Stimulated activated CD8-positive, alpha-beta memory T cell treated with anti-CD3 and anti-CD28 coated beads, Interleukin-7, amount 100 ng/mL, for 4 hours (primary cell): ENCODE data around the gene ZFAND5.

Experiments used
- DNase-seq, 2 donors: peaks; one replicate each; pipeline ENCODE4 v3.0.0-alpha.2; 2020; ENCODE audit warnings: low read depth in 2 of 2

The ZFAND5 gene, protein sequence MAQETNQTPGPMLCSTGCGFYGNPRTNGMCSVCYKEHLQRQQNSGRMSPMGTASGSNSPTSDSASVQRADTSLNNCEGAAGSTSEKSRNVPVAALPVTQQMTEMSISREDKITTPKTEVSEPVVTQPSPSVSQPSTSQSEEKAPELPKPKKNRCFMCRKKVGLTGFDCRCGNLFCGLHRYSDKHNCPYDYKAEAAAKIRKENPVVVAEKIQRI

DNA sequence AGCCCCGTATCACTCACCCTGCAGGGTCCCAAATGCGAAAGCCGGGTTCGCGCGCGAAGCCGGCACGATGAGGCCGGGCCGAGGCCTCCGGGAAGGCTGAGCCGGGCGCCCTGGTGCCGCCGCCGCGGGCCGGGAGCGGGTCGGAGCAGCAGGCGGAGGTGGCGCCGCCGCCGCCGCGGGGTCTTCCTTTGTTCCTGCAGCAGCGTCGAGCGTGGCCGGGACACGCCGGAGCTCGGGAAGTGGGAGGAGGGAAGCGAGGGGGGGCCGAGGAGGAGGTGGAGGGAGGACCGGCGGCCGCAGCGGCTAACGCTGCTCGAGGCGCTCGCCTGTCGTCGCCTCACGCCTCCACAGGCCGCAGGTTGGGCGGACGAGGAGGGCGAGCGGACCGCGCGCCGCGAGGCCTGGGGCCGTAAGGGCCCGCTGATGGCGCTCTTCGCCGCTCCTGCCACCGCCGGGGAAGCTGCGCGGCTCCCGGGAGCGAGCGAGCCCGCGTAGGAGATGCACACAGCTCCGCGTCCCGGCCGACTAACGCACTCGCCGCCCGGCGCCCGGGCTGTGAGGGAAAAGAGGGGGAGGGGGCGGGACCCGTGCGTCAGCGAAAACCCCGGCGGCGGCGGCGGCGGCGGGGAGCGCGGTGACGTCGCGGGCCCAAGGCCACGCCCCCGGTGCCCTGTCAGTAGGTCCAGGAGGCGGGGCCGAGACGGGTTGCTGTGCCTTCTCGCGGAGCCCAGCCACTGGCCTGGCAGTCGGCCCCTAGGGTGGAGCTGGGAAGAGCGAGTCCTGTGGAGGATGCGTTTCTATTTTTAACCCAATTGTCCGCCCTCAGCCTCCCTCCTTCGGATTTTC lies at the start of gene ZFAND5:
TSS of gene ZFAND5 (minus strand) at position 530 of the 846 bp plus-strand sequence. CDS start 4,430 bp downstream, outside the sequence.
- peak; percentile 82 to 94 for DNase-seq

DNA sequence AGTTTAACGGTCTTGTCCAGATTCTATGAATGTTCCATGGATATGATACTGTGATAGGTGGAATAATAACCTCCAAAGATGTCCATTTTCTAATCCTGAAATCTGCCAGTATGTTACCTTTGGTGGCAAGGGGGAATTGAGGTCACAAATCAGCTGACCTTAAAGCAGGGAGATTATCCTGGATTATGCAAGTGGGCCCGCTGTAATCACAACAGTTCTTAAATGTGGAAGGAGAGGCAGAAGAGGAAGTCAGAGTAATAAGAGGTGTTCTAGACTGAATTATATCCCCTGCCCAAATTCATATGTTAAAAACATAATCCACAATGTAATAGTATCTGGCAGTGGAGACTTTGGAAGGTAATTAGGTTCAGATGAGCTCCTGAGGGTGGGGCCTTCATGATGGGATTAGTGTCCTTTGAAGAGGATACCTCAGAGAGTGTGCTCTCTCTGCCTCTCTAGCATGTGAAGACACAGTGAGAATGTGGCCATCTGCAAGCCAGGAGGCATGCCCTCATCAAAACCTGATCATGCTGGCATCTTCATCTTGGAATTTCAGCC lies 47.6 kb upstream of the ZFAND5 start:
- no peak for DNase-seq

DNA sequence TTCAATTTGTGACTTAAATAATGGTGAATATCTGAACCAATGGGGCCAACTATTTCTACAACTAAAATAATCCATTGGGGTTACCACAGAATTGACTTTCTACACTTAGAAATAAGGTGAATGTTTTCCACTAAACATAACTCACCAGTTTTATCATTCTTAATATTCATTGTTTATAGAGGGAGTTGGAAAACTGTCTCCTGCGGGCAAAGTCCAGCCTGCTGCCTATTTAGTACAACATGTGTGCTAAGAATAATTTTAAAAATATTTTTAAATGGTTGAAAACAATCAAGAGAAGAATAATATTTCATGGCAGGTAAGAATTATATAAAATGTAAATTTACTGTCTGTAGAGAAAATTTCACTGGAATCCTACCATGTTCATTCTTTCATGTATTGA lies 45.2 kb upstream of the ZFAND5 start:
- DNase-seq: no peak

DNA sequence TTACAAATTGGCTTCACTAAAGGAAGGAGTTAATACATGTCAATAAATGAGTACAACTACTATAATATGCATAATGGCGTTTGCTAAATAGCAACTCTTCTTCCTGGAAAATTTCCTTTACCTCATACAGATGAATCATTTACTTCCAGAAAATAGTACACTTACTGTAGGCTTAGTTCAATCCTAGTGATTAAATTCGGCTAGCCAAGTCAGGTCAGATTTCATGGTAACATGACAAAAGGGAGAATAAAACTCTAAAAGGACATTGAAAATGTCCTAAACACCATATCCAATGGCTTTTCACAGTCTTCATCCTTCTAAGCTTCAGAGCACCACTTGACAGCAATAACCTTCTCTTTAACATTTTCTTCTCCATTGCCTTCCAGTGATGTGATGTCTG lies 42.1 kb upstream of the ZFAND5 start:
- DNase-seq: no peak

DNA sequence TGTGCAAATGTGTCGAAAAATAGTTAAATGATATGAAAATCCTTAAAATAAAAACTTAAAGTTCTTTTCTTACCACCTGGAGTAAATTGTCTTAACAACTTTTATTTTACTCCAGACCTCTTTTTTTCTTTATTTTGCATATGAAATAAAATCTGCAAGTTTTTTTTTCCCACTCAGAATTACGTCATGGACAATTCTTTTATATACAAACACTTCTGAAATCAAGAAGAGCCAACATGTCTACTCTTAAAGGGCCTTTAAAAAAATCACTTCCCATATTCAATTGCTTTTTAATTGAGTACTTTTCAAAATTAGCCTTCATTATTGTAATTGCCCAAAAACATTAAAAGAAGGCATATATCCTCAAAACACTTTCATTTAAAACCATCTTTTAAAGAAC lies 37.7 kb upstream of the ZFAND5 start:
- DNase-seq: no peak

DNA sequence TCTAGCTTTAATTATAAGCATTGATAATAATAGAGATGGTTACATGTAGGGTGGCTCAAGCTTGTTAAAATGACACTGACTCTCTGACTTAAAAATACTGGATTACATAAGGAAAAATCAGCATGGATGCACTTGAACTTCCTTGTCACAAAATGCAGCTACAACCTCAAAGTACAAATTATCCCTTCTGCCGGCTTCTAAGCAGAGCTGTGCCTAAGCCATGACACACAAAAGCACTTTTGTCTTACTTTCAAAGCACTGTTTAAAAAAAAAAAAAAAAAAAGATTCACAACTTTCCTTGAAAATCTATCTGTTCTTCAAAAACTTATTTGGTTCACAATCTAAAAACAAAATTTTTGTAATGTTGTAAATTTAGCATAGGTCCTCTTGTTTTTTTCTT lies 36.4 kb upstream of the ZFAND5 start:
- no peak for DNase-seq

DNA sequence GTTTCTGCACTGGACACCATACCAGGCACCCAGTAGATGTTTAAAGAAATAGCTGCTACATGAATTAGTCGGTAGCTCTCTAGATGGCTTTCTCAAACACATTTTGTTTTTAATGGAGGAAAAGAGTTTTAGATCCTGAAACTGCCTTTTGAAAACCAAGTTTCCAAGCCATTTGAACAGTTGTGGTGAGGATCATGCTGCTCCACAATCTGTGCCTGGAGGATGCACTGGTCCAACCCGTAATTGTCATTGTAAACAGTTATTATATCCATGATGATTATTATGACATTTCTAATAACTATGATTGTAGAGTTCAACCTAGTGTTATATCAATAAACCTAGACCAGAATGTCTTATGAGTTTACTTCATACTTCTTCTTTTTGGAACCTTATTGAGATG lies 35.9 kb upstream of the ZFAND5 start:
- DNase-seq: no peak

DNA sequence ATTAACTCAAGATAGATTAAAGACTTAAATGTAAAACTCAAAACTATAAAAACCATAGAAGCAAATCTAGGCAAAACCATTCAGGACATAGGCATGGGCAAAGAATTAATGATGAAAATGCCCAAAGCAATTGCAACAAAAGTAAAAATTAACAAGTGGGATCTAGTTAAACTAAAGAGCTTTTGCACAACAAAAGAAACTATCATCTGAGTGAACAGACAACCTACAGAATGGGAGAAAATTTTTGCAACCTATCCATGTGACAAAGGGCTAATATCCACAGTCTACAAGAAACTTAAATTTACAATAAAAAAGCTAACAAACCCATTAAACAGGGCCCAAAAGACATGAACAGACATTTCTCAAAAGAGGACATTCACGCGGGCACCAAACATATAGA lies 34.4 kb upstream of the ZFAND5 start:
- DNase-seq: no peak

DNA sequence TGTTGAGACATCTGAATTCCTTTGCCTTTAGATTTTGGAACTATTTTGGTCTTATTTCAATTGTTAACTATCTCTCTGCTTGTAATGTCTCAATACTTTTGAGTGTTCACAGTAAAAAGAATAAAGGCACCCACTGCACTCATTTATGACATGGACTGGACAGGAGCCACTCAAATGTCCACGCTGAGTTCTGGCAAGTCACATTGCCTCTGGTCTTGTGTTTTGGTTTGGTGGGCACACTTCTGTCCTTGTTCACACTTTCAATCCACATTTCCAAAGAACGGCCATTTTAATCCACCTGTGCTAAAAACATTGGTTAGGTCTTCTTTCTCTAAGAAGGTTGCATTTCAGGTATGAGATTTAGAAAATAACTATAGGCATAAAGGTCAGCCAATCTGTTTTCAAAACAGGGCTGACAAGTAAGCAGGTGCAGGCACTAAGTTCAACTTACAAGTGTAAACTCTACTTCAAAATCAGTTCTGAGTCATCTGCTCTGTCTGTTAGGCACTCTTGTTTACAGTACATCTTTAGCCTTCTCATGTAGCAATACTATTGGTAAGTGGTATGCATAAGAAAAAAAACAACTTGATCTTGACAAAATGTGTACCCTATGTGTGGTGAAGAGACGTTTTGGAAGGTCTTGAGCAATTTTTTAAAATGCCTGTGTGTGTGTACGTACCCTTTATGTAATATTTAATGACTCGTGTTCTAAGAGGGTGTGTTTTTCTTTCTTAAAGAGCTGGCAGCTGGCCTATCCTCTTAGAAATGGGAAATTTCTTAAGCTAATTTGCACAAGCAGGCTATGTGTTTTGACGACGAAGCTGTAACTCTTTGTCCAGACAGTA lies 31.5 kb upstream of the ZFAND5 start:
- DNase-seq: no peak

DNA sequence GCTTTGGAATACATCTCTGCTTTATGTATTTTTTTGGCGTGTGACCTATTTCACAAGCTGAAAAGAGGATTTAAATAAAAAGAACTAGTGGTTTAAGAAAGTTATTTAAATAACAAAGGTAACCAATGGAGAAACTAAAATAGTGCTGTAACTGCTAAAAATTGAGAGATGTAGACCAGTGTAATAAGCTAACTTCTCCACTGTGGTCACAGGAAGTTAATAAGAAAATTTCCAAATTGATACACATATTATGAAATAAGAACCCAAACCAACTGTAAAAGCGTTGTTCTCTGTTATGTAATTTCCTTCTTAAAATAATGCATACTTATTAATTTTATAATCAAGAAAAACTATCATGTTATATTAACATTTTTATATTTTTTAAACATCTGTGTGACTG lies 29.1 kb upstream of the ZFAND5 start:
- no peak for DNase-seq

DNA sequence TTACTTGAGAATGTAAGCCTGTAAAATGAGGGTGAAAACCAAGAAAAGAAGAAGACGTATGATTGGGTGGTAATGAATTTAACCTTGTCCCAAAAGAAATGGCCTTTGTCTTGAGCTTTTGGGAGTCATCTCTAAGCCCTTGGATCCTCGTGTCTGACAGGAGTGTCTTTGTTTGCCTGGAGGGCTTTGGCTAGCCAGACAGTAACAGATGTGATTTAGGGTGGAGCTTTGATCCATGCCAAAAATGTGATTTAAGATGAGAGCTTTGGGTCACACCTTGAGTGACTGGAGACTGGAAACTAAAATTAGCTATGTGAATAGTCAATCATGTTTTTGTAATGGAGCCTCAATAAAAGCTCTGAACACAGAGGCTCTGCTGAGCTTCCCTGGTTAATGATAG lies 25.9 kb upstream of the ZFAND5 start:
- DNase-seq: no peak

DNA sequence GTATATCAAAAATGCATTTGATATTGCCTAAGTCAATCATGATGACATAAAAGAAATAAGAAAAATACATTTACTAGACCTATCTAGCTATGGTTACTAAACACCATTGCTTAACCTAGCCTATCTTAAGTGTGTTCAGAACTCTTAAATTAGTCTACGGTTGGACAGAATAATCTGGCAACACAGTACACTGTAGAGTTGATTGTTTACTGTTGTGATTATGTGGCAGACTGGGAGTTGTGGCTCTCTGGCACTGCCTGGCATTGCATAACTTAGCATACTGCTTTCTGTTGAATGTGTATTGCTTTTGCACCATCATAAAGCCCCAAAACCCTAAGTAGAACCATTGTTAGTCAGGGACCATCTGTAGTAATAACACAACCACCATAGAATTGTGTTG lies 21.2 kb upstream of the ZFAND5 start:
- DNase-seq: no peak

DNA sequence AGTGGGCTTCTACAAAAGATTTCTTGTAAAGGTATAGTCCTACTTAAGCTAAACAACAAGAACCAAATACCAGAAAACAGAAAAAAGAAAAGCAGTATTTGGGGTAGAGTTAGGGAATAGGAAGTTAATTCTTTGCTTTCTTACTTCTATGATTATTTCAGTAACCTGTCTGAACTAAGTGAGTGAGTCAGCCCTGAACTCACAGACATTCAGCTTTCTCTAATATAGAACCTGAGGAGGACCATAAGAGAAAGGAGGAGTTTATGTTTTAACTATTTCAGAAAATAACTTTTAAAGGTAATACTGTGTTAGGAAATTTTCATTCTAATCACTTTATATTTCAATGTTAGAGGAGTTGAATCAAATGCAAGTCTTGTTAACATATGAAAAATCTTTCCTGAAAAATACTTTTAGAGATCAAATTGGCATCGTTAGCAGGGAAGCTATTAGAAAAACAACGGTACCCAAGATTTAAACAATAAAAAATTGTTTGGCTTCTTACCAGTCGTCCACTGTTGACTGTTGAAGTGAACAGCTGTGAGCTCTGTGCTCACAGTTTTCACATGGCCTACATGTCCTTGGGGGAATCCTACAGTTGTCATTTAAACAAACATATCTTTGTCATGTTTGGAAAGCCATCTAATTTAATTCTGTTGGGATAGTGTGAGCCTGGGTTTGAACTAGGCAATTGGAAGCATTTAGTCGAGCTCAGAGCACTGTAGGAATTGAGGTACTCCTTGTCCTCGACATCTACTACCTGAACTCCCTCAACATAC lies 19.9 kb upstream of the ZFAND5 start:
- no peak for DNase-seq

DNA sequence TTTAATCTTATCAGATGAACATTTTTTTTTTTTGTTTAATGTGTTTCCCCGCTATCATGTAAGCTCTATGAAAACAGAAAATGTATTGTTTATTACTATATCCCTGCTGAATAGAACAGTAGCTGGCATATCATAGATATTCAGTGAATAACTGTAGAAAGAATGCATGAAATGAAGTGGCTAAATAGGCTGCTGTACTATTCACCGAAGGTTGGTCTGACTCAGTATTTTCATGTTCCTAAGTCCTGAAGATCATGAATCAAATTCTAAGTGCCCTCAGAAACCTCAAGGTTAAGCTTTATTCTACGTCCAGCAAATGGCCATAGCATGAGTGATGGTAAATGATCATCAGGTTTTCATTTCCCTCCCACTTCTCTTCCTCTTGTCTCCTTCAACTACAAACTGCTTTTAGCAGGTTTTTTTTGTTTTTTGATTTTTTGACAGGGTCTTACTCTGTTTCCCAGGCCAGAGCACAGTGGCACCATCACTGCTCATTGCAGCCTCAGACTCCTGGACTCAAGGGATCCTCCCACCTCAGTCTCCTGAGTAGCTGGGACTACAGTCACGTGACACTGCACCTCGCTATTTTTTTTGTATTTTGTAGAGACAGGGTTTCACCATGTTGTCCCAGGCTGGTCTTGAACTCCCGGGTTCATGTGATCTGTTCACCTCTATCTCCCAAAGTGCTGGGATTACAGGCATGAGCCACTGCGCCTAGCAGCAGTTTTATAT lies 19.1 kb upstream of the ZFAND5 start:
- DNase-seq: no peak

DNA sequence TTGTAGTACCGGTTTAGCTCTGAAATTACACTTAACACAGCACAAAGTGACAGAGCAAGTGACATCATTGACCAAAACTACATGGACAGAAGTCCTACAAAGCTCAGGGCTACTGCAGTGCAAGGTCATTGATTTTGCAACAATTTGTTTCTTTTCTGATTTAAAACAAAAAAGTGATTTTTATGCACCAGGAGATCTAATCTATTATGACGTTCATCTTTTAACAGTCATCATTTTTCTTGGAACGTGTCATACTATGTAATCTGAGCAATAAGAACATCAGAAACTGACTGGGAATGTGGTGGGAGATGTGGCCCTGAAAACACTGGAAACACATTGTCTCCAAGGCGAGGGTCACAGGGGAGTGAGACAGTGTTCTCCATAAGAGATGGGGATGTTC lies 17.4 kb upstream of the ZFAND5 start:
- no peak for DNase-seq

DNA sequence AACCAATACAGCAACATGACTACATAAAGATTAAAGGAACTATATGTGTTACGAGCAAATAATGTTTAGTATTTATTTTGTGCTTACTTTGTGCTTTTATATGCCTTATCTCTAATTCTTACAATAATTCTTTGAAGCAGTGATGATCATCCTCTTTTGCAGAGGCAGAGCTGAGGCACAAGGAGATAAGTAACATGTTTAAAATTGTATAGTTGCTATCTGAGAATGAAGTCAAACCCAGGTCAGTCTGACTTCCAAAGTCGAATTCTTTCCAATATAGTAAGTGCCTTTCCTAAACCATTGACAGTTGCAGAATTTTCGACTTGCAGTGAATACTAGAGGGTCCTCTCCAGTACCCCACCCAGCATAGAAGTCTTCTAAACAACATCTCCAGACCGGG lies 12.0 kb upstream of the ZFAND5 start:
- no peak for DNase-seq

DNA sequence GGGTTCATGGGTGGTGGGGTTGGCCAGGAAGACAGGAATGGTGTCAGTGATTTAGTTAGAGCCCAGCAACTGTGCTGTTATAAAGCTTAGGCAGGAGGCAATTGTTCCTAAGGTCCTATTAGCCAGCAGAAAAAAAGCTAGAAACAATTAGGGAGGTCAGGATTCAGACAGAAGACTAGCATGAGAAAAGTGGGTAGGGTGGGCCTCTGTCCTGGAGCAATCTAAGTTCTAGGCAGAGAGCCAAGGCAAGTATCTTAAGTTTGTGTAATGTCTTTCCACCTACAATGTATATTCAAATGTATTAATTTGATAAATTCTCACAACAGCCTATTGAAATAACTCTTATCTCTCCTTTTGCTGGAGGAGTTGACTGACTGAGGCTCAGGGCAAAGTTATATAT lies 6.1 kb upstream of the ZFAND5 start:
- DNase-seq: no peak

DNA sequence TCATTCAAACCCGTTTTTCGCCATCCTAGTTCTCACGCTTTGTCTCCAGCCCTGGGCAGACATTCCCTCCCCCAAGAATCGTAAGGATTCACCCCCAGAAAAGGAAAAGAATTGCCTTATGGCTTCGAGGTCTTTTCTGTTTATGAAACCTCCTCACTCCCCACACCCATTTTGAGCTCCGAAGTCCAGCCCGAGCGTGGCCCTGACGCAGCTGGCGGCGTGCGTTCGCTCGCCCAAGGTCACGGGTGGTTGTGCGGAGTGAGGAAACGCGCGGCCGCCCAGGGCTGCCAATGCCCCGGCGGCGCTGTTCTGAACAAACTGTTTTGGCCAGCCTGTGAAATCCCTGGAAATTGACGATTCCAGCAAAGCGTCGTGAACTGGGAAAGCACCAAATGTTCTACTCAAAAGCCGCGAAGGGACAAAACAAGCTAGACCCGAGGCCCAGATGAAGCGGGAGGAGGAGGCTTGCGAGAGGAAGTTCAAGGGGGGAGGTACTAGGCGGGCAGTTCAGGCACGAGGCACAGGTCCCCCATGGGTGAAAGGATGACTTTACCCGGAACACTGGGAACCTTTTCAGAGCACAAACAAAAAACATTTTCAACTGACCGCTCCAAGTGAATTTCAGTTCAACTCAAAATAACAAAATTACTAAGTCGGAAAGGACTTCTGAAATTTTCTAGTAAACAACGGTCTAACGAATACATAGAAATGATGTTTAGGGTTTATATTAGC lies 683 bp upstream of the ZFAND5 start:
- DNase-seq: peak; percentile 44 to 57

DNA sequence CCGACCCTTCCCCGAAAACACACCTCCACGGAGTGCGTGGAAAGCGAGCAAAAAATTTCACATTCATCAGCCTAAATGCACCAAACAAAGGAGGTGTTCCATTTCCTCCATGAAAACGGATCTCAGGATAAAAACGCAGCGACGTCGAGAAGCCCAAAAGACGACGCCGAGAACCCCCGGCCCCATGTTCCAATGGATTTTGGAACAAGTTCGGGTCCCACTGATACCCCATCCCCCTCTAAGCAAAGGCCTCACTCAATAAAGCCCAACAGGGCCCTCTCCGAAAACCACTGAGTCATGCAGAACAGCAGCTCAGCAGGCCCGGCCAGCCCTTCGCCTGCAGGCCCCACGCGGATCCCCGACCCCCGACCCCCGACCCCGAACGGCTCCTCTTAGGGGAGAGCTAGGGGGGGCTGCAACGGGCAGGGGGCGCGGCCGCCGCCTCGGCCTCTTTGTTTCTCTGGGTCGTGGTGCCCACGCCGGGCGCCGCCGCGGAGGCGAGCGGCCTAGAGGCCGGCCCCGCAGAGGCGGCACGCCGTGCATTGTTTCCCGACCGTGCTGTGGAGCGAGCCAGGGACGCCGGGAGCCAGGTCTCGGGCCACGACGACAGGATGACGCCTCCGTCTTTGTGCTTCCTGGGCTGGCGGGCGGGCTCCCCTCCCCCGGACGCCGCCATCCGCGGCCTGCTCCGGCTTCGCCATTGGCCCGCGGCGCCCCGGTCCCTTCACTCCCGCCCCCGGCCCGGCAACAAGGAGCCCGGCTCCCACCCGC lies 915 bp downstream of the ZFAND5 start:
- DNase-seq: peak; percentile 17 to 71
